Stimulated activated CD8-positive, alpha-beta memory T cell treated with anti-CD3 and anti-CD28 coated beads, Interleukin-12 subunit alpha, Interleukin-12 subunit beta, amount 100 ng/mL, for 4 hours (primary cell): ENCODE data around the gene MYL9.
A peak's percentile ranks its signal among the peaks of the same experiment; 100 is the strongest.
"Not testable (repeated sequence)": the region's sequence is repeated elsewhere in the genome, so short reads cannot be mapped to it uniquely, and the experiment has no call there.

Experiments
- DNase-seq: peaks from one replicate; pipeline ENCODE4 v3.0.0-alpha.2; 2020; ENCODE audit warnings: low read depth

MYL9 gene

DNA sequence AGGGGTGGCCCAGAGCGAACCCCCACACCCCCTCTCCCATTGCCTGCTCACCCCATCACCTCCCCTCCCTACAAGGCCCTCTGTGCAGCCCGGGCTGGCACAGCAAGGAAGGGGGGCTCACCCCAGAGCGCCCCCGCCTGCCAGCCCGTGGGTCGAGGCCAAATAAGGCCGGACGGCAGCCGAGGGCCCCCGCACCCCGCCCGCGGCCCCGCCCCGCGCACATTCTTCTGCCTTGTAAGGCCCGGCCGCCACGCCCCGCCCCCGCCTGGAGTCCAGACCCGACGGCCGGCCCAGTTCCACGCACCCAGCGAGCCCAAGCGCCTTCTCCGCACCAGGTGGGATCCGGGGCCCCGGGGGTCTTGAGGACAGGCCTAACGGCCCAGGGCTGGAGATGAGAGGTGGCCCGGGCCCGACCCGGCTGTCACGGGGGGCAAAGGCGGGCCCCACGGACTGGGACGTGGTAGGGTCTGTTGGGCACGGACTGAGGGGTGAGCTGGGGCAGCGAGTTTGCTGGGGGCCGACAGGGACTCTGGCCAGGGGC is at the start of gene MYL9:
Gene MYL9, plus strand, starts transcription at position 293 of the 541 bp plus-strand sequence. CDS start 3,366 bp downstream, outside the sequence.
- DNase-seq, result no peak

DNA sequence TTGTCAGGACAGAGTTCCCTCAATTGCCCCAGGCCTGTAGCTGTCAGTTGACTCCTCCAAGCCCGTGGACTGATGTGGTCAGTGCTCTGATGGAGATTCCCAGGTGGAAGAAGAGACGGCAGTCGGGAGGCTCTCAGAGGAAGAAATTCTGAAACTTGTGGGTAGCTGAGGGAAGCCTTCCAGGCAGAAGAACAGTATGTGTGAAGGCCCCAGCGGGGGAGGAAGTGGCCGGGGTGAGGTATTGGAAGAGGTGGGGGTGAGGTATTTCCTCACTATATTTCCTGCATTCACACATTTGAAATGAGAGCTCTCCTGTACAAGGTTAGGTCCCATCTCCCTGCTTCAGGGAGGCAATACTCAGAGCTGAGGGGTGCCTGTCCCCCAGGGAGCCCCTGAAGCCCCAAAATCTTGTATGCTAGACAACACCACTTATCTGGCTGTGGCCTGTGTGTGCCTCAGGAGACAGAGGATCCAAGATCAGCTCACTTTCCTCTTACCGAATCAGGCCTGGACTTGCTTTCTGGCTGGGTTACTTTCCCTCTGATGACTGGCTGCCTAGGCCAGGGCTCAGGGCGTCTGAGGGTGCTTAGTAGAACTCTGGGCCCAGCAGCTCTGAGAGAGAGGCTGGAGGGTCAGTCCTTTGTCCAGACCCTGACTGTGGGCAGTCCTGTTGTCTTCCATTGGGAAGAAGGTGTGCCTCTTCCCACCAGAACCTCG is 49.3 kb upstream of the MYL9 start:
- peak; percentile 15 for DNase-seq

DNA sequence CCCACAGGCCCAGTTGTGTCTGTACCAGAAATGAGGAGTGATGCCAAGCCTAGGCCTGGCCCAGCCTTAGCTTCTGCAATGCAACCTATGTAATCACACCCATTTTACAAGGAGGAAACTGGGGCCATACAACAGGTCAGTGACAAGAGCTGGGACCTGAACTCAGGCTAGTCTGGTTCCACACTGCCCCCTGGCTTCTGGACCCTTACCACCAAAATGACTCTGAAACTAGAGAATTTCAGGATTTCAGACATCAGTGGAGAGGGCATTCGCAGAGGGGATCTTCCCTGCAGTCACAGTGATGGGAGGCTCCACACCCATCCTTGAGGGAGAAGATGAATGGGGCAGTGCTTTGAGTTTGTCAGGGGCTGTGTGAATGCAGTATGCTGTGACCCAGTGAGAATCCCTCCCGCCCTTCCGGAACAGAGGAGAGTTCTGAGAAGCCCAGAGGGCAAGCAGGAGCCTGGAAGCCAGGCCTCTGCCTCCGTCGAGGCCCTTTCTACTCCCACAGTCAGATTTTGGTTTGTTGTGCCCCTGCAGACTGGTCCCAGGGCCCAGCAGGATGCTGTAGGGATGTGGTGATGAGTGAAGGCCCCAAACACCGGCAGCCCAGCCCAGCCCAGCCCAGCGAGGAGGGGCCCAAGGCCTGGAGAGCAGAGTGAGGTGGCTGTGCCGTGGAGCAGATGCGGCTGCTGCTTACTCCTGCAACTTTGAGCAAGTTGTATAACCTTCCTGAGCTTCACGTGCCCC is 48.1 kb upstream of the MYL9 start:
- DNase-seq, result no peak

DNA sequence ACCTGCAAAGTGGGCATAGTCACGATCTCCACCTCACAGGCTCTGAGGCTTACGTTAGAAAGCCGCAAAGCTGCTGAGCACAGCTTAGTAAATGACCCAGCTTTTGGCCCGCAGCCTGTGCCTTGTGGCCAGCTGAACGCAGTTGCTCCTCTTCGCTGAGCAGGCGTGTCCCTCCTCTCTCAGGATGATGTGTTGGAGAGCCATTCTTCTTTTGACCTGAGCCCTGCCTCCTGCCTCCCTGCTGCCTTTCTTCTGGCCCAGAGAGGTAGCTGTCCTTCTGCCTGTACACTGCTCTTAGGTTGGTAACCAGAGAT is 47.6 kb upstream of the MYL9 start:
- DNase-seq, result no peak

DNA sequence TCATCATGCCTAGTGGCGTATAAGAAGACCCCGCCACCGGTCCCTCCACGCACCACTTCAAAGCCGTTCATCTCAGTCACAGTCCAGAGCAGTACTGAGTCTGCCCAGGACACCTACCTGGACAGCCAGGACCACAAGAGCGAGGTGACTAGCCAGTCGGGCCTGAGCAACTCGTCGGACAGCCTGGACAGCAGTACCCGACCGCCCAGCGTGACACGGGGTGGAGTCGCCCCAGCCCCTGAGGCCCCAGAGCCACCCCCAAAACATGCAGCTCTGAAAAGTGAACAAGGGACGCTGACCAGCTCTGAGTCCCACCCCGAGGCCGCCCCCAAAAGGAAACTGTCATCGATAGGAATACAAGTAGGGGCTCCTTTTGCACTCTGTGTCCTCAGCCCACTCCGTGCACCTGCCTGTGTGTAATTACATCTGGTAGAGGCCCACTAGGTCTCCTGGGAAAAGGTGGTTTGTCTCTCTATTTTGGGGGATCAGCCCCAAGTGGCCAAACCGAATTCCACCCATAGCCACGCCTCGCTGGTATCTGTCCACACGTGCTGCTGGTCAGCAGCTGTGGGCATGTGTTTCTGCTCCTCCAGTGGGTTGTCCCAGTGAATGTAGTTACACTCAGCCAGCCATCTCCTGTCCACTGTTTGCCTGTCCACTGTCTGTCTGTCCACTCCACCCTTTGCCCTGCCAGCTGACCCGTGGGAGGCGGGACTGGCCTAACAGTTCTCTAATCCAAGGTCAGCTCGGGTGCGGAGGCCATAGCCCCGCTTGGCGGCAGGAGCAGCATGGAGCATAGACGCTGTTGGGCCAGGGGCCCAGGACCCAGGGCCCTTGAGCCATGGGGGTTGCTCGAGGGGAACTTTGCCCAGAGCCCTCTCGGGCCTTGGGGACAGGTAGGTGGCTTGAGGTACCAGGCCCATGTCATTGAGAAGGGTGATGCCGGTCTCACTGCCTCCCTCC is 44.3 kb upstream of the MYL9 start:
- DNase-seq, result no peak

DNA sequence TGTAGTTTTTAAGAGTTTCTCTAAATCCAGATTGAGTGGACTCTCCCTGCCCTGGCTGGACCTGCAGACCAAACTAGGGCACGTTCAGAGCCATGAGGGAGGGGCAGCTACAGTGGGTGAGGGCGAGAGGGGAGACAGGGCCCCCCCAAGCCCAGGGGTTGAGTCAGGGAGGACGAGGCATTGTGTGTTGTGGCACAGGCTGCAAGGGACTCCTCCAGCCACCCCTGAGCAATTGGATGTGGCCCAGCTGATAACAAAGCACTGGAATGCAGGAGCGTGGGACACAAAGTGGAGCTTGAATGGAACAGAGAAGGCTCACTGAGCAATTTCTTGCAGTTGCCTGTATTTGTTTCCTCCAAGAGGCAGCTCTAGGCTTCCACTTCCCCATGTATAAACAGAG is 43.5 kb upstream of the MYL9 start:
- no peak for DNase-seq

DNA sequence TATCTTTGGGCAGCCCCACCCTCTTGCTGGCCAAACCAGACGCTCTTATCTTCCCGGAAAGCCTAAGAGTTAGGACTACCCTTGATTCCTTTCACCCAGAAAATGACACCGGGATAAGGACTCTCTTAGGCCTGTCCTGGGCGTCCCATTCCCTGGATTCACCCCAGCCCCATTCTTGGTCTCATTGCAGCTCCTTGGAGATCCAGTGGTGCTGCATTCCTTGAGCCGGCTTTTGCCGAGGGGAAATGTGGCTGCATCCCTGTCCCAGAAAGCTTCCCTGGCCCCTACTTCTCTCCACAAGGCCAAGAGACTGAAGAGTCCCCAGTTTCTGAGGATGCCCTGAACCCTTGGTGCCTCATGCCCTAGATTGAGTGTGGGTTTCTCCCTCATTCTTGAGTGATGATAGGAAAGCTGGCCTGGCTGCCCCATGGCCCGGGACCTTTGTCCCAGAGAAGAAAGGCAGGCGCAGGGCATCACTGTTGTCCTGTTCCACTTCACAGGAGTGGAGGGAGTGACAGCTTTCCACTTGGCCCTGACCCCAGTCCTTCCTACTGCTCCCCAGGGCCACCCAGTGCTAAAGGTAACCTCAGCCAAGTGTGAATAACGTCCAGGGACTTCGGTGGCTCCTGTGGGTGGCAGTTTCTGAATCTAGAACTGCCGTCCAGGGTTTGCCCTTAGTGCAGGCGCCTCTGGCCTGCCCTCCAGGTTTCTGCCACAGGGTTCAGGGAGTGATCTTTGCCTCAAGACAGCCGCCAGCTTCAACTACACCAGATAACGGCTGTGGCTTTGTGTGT is 42.7 kb upstream of the MYL9 start:
- DNase-seq, result no peak

DNA sequence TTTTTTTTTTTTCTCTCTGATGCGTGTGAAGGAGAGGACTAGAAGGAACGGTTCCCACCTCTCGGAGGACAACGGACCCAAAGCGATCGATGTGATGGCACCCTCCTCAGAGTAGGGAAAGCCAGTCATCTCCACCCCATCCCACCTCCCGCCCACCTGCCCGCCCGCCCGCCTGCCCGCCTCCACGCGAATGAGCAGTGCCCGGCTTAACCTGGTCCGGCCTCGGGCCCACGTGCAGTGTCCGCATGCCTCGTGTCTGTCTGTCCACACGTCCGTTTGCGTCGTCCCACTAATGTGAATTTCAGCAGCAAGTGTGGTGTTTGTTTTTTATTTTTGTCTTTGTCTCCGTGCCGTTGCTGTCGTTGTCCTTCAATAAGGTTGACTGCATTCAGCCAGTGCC is 42.1 kb upstream of the MYL9 start:
- no peak for DNase-seq

DNA sequence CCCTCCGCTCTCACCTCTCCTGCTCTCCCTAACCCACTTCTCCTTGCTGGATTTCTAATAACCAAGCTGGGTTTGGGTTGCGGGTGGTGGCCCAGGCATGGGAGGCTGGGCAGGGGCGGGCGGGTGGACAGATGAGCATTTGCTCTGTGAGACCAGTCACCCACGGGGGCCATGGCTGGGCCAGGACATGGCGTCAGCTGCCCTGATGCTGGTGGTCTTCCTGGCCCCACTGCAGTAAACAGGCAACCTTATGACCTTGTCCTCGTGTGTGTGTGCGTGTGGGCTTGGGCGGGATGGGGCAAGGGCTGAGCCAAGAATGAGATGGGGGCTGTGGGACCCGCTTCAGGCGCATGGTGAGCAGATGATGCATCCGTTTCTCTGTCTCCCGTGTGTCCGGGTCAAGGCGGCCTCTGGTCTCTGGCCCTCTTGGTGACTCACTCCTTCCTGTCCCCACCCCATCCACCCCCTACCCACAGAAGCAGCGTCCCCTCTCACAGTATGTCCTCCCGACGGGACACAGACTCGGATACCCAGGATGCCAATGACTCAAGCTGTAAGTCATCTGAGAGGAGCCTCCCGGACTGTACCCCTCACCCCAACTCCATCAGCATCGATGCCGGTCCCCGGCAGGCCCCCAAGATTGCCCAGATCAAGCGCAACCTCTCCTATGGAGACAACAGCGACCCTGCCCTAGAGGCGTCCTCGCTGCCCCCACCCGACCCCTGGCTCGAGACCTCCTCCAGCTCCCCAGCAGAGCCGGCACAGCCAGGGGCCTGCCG is 41.4 kb upstream of the MYL9 start:
- no peak for DNase-seq

DNA sequence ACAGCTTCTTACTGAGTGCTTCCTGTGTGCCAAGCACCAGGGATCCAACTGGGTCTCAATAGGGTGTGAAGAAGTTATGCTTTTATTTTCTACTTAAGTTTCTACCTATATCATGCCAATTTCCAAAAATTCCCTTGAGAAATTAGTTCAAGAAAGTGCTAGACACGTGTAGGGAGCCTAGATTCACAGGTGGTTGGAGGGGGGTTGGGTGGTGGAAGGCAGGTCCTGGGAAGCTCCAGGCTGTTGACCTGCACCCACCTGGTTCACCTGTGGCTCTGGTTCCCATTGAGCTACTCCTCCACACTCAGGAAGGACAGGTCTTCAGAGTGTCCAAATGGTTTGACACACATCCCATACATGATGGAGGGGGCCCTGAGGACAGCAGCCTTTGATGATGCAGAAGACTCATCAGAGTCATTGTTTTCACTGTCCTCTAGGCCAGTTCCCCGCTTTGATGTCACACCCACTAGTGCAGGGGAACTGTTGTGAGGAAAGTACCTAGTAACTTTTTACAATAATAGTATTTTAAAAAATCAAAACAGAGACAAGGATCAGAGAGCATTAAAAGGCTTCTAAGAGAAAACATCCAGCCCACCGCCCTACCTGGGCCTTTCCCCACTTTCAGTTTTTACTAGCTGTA is 39.8 kb upstream of the MYL9 start:
- no peak for DNase-seq

DNA sequence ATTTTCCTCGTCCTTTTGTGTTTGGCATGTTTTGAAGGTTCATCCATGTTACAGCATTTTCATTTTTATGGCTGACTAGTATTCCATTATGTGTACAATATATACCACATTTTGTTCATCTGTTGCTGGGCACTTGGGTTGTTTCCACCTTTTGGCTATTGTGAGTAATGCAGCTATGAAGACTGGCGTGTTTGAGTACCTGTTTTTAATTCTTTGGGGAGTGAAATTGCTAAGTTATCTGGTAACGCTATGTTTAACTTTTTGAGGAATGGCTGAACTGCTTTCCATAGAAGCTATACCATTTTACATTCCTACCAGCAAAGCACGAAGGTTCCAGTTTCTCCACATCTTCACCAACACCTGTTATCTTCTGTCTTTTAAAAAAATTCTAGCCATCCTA is 37.0 kb upstream of the MYL9 start:
- no peak for DNase-seq

DNA sequence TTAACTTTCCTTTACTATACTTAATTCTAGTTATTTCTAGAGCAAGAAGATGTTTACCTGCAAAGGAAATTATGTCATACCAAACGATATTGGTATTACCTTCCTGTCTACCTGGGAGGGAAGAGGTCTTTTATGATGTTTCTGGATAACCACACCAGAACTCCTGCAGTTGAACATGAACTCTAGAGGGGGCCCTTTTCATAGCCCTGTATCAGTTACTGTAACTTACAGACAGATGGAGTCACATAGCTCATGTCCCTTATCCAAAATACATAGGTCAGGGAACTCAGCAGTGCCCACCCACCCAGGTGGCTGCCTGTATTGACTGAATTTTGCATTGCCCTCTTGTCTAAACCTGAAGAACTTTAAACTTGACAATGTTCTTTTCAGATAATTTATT is 35.1 kb upstream of the MYL9 start:
- no peak for DNase-seq

DNA sequence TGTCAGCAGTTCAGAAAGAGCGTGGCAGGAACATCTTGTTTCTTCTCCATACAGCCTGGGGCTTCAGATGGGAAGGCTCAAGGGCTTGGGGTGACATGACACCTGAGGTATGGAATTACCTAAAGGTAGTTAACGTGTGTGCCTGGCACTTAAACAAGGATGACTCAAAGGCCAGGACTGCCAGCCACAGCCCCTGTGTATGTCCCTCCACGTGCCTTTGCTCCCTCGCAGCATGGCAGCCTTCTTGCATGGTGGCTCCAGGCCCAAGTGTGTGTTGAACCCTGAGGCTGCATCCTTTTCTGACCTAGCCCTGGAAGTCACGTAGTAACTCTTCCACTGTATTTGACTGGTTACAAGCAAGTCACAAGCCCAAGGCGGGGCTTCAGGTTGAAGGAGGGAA is 33.6 kb upstream of the MYL9 start:
- DNase-seq, result no peak

DNA sequence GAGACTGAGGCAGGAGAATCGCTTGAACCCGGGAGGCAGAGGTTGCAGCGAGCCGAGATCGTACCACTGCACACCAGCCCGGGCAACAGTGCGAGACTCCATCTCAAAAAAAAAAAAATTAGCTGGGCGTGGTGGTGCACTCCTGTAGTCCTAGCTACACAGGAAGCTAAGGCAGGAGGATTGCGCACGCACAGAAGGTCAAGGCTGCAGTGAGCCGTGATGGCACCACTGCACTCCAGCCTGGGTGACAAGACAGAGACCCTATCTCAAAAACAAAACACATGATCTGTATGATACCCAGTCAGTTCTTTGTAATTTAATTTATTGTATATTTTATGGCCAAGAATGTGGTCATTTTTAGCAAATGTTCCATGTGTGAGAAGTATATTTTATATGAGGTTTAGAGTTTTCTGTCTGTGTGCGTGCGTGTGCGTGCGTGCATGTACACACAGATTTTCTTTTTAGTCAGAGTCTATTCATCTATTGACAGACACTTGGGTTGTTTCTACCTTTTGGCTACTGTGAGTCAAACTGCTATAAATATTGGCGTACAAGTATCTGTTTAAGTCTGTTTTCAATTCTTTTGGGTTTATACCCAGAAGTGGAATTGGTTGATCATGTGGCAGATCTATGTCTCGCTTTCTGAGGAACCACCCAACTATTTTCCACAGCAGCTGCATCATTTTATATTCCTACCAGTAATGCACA is 22.2 kb upstream of the MYL9 start:
- DNase-seq, result no peak

DNA sequence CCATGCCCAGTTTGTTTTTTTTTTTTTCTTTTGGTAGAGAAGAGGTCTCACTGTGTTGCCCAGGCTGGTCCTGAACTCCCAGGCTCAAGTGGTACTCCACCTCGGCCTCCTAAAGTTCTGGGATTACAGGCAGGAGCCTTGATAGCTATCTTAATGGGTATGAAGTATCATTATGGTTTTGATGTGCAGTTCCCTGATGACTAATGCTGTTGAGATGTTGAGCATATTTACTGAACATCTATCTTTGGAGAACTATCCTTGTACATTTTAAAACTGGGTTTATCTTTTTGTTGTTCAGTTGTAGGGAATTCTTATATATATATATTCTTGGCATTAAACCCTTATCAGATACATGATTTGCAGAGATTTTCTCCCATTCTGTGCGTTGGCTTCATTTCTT is 21.4 kb upstream of the MYL9 start:
- DNase-seq, result no peak

DNA sequence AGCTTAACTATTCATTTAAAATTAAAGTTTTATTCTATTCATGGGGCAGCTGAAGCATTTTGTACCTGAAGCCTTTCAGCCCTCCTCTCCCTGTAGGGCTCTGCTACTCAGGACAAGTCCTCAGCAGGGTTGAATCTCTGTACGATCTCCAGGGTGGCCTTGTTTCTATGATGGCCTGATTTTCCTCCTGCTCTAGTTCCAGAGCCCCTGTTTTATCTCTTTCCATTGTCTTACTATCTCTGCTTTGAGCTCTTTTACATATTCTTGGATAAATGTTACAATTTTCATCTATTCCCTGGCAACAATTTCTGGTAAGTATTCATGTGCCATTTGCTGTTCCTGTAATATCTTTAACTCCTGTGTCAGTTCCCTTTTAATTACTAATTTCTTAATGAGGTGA is 19.8 kb upstream of the MYL9 start:
- DNase-seq, result no peak

DNA sequence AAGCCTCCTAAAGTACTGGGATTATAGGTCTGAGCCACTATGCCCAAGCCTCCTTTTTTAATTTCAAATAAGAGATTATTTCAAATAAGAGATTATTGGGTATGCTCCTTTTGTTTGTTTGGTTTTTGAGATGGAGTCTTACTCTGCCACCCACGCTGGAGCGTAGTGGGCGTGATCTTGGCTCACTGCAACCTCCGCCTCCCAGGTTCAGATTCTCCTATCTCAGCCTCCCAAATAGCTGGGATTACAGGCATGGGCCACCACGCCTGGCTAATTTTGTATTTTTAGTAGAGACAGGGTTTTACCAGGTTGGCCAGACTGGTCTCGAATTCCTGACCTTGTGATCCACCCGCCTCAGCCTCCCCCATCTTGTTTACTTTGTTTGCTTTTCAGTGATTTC is 18.9 kb upstream of the MYL9 start:
- not testable (repeated sequence) for DNase-seq

DNA sequence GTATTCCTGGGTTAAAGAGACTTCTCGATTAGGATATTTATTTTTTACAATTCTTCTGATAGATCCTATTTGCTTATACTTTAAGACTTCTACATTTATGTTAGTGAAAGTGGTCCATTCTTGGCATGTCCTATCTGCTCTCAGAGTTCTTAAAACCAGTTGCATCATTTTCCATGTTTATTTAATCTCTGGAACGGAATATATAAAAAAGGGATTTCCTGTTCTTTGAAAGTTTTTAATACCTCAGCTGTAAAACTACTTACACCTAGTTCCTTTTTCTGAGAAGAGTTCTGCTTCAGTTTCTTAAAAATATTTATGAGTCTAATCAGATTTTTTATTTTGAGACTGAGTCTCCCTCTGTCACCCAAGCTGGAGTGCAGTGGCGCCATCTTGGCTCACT is 18.0 kb upstream of the MYL9 start:
- no peak for DNase-seq

DNA sequence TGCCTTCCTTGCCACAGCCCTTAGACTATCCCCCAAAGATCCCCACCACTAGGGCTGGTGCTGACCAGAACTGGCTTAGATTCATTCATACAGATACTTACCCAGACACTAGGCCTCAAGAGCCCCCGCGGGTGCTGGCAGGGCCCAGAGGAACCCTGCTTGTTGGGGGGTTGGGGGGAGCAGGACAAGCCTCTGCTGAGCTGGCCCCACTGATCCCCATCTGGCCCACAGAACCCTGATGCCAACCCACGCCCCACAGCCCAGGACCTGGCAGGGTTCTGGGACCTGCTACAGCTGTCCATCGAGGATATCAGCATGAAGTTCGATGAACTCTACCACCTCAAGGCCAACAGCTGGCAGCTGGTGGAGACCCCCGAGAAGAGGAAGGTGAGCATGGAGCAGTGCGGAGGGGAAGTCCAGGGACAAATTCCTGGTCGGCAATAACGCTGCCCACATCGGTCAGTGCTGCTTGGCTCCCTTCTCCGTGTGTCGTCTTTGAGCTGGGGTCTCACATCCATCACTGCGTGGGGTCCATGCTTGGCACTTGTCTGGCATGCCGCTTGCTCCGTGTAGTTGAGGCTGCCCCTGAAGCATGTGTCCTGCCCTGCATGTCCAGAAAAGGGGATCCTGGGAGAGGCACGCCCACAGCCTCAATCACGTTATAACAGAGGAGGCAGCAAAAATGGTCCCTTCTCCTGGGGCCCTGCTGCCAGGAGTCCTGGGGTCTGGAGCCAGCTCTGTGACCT is 15.5 kb upstream of the MYL9 start:
- no peak for DNase-seq
